Nephron progenitor cell (in vitro differentiated cells): ENCODE data around the gene NOD1.

ENCODE experiments used
- DNase-seq: peaks from one replicate; pipeline ENCODE4 v3.0.0; 2021
- H3K27ac Mint-ChIP-seq: 2 replicates; pipeline ENCODE4 v1.8.0; 2021; ENCODE audit warnings: mild to moderate bottlenecking, moderate library complexity, mixed read lengths
- H3K27me3 Mint-ChIP-seq: 2 replicates; pipeline ENCODE4 v1.8.0; 2021; ENCODE audit warnings: mild to moderate bottlenecking, low read depth, mixed read lengths; ENCODE audit not compliant: poor library complexity
- H3K36me3 Mint-ChIP-seq: 2 replicates; pipeline ENCODE4 v1.8.0; 2021; ENCODE audit warnings: low read depth, mixed read lengths
- H3K4me1 Mint-ChIP-seq: 2 replicates; pipeline ENCODE4 v1.8.0; 2021; ENCODE audit warnings: mixed read lengths
- H3K4me3 Mint-ChIP-seq: 2 replicates; pipeline ENCODE4 v1.8.0; 2021; ENCODE audit warnings: mild to moderate bottlenecking, moderate library complexity, mixed read lengths
- H3K9me3 Mint-ChIP-seq: 2 replicates; pipeline ENCODE4 v1.8.0; 2021; ENCODE audit warnings: mild to moderate bottlenecking, moderate library complexity, mixed read lengths
- CTCF ChIP-seq: fragments of 200-600 bp; sonication (generic); IDR thresholded peaks from 2 replicates; pipeline ENCODE4 v1.5.0; 2021; ENCODE audit warnings: antibody characterized with exemption

Gene NOD1

GRCh38 chr7:30428246-30429155 lies 50.1 kb downstream of the NOD1 start:
- Mint-ChIP-seq H3K4me3 (no peak overlapping the region), H3K36me3 (peaks cover 57% of the 10 kb centered on the region), H3K27ac (no peak overlapping the region), H3K9me3 (no peaks in the 10 kb centered on the region), H3K4me1 (peaks cover 24% of the 10 kb centered on the region), H3K27me3 (no peaks in the 10 kb centered on the region)
- DNase-seq = no peak
- TF ChIP-seq CTCF = no peak

- H3K4me3 Mint-ChIP-seq = no peak overlapping the region
- H3K27me3 Mint-ChIP-seq = no peaks in the 10 kb centered on the region
- H3K27ac Mint-ChIP-seq = no peak overlapping the region
- TF ChIP-seq CTCF = no peak
- peaks cover 24% of the 10 kb centered on the region for H3K4me1 Mint-ChIP-seq
- peaks cover 61% of the 10 kb centered on the region for H3K36me3 Mint-ChIP-seq
- DNase-seq = no peak
- H3K9me3 Mint-ChIP-seq = peaks cover 1% of the 10 kb centered on the region
These were observed 51.1 kb downstream of the NOD1 start for GRCh38 chr7:30427296-30428070.

DNA sequence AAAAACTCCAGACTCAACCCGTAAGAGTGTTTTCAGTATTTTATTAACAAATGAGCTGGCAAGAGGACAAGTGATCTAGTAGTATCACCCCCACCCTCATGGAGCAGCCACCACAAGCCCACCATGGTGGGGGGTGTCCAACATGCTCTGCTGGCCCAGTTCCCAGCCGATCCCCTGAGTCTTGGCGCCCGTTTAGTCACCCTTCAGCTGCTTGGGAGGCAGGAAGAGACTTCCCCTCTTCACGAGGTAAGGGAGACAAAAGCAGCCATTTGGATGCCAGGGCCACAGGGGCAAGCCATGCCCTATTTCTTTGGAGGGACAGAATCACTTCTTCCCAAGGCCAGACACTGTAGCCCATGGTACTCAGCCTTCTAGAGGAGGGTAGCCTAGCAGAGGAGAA lies 54.1 kb downstream of the NOD1 start:
- peaks cover 25% of the 10 kb centered on the region for H3K9me3 Mint-ChIP-seq
- peaks cover 78% of the 10 kb centered on the region for H3K36me3 Mint-ChIP-seq
- H3K27me3 Mint-ChIP-seq = peaks cover 3% of the 10 kb centered on the region
- TF ChIP-seq CTCF = no peak
- DNase-seq = no peak
- H3K4me3 Mint-ChIP-seq = no peak overlapping the region
- H3K27ac Mint-ChIP-seq = no peak overlapping the region
- peaks cover 19% of the 10 kb centered on the region for H3K4me1 Mint-ChIP-seq

DNA sequence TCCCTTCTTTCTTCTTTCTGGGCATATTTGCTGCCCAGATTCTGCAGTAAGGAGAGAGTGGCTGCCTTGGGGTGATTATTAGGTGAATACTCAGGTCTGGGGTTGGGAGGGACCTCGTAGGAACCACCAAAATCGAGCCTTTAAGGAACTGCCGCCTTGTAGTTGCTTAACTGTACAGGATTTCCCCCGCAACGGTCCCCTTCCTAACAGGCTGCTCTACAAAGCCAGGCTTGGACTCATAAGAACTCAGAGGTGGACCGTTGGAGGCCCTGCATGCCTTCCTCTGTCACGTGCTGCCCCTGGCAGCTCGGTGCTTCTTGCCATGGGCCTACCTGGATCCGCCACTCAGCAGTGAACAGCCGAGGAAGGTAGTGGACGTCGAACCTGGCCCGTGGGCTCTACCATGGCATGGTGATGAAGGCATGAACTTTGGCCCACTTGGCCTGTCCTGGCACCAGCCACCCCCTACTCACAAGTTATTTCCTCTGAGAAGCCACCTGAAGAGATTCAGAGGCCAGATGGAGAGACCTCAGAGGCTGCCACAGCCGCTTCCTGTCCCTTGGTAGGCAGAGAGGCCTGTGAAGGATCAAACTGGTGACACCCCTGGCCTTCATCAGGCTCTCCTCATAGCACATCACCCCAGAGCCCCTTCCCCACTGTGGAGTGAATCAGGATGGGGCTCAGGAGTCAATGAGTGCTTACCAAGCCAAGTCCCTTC lies 54.6 kb downstream of the NOD1 start:
- Mint-ChIP-seq H3K27ac (no peak overlapping the region), H3K27me3 (peaks cover 3% of the 10 kb centered on the region), H3K4me1 (peaks cover 14% of the 10 kb centered on the region), H3K4me3 (no peak overlapping the region), H3K36me3 (peaks cover 78% of the 10 kb centered on the region), H3K9me3 (peaks cover 28% of the 10 kb centered on the region)
- TF ChIP-seq CTCF = no peak
- DNase-seq = no peak

- H3K36me3 Mint-ChIP-seq = peaks cover 72% of the 10 kb centered on the region
- DNase-seq = no peak
- peaks cover 4% of the 10 kb centered on the region for H3K4me1 Mint-ChIP-seq
- peaks cover 34% of the 10 kb centered on the region for H3K9me3 Mint-ChIP-seq
- TF ChIP-seq CTCF = no peak
- peaks cover 3% of the 10 kb centered on the region for H3K27me3 Mint-ChIP-seq
- H3K4me3 Mint-ChIP-seq = no peak overlapping the region
- no peak overlapping the region for H3K27ac Mint-ChIP-seq
These were observed 55.7 kb downstream of the NOD1 start for GRCh38 chr7:30422922-30423321.
